IPS DF 4.7 (cell line): ENCODE data around the gene FLNA.
"Not testable (repeated sequence)": the region's sequence is repeated elsewhere in the genome, so short reads cannot be mapped to it uniquely, and the experiment has no call there.

Source experiments
- DNase-seq: peaks from one replicate; pipeline ENCODE4 v3.0.0-alpha.2; 2013; ENCODE audit warnings: low spot score; ENCODE audit errors: extremely low read depth

FLNA gene

GRCh38 chrX:154360155-154360713, 14.2 kb downstream of the FLNA start:
- DNase-seq, result no peak

GRCh38 chrX:154359362-154360154, 14.9 kb downstream of the FLNA start:
- DNase-seq, result no peak

GRCh38 chrX:154358829-154359228, 15.6 kb downstream of the FLNA start:
- no peak for DNase-seq

DNA sequence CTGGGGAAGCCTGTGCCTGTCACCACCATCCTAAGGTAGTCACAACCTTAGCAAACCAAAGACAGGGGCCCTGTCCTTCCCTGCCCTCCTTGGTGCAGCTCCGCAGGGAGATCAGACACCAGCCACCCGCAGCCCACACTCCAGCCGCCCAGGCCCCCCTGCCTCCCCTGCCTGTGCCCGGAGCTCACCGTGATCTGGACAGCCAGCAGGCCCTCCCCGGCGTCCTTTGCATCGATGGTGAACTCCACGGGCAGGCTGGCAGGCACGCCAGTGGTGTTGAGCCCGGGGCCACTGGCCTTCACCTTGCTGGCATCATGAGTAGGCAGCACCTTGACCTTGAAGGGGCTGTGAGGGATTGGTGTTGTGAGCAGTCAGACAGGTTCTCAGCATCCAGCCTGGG, 16.4 kb downstream of the FLNA start:
- DNase-seq, result no peak

DNA sequence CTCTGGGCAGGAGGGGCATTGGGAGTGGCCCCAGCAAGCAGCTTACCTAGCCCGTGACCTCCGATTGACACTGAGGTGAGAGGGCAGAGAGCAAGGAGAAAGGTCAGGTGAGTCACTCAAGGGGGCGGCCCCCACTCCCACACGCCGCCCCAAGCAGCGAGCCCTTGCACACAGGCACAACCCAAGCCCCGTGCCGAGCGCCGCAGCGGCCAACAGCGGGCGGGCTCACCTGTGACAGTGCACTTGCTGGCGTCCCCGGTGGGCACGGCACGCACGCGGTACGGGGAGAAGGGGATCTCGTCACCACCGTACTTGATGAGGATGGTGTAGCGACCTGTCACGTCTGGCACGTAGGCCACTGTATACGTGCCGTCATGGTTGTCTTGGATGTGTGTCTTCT, 17.2 kb downstream of the FLNA start:
- DNase-seq, result no peak

DNA sequence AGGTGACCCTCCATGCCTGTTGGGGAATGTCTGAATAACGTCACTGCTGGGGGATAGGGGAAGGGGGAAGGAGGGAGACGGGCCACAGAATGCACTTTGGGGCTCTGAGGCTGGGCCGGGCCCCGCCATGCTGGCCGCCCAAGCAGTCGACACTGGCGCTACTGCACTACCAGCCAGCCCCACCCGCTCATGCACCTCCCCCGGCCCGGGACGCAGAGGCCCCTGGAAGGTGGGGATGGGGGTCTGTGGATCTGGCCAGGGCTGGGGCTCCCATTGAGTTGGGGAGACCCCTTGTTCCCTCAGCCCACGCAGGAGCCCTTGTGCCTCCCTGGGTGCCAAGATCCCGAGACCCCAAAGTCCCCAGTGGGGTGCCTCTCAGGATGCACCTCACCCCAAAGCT, 17.8 kb downstream of the FLNA start:
- DNase-seq, result no peak

DNA sequence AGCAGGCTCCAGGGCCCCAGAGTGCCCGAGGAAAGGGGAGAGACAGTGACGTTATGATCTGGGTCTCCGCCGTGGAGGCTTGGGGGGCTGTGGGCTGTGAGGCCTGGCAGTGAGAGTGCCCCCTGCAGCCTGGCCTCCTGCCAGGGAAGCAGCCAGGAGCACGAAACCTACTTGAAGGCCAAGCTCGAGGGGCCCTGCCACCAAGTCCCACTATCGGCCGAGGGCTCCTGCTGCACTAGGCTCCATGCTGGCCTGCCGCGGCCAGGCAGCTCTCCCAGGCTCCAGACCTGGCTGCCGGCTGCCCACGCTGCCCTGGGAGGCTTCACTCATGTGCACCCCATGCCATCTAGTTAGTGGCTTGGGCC, 18.7 kb downstream of the FLNA start:
- no peak for DNase-seq

GRCh38 chrX:154355094-154355775, 19.2 kb downstream of the FLNA start:
- no peak for DNase-seq

- DNase-seq, result no peak
Observed at GRCh38 chrX:154354516-154354915, 19.9 kb downstream of the FLNA start.

GRCh38 chrX:154354013-154354412, 20.4 kb downstream of the FLNA start:
- no peak for DNase-seq

- no peak for DNase-seq
Observed at GRCh38 chrX:154353172-154353843, 21.1 kb downstream of the FLNA start.

DNA sequence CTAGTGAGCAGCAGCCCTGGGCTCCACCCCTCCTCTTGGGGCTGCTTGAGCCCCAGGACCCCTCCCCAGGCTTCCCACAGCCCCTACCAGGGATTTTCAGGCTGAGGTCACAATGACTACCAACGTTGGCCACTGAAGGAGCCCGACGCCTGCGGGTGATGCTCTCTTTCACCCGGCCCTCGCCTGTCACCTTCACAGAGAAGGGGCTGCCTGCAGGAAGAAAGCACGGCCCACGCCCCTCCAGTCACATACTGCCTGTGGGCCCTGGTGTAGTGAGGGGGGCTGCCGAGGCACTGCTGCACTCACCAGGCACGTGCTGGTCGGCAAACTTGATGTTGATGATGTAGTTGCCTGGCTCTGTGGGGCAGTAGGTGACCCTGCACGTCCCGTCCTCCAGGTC, 22.0 kb downstream of the FLNA start:
- DNase-seq, result no peak

DNA sequence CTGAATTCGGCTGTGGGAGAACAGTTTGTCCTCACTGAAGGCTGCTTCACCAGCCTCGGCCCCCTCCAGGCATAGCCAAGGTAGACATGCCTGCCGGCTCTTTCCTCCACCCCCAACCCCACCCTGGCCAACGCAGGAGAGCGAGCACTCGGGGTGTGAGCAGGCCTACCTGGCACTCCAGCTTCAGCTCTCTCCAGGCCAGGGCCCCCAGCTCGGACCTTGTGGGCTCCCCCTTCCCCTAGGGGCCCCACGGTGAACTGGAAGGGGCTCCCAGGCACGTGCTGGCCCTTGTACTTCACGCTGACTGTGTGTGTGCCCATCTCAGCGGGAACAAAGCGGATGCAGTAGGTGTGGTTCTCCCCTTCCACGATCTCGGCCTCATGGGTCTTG, 22.4 kb downstream of the FLNA start:
- DNase-seq, result no peak

DNA sequence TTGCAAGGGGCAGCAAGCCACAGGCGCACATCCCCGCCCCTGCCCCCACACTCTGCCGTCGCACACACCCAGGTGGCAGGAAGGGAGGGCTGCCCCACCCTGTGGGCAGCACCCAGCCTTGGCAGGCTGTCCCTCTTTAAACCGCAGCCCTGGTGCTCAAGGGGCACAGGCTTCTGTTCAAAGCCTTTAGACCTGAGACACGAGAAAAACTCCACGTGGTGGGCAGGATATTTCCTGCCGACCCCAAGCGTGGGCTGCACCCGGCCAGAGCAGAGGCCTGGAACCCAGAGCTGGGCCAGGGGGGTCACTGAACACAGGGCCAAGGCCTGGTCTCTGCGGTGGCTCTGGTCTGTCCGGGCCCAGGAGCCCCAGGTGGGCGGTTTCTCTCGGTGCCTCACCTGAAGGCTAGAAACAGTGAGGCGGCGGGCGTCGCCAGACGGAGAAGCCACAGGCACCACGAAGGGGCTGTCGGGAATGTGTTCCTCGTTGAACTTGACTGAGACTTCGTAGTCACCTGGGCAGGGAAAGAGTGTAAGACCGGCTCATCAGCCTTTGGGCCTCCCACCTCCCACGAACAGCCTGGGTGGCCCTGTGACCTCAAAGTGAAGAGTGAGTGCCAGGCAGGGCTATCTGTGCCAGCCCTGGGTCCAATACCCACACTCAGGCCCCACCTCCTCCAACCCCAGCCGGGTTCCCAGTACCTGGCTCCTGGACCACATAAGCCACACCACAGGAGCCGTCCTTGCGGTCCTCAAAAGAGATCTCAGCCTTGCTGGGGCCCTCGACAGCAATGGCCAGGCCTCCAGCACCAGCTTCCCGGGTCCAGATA, 23.0 kb downstream of the FLNA start:
- no peak for DNase-seq

- DNase-seq, result no peak
Observed at GRCh38 chrX:154350429-154351182, 23.8 kb downstream of the FLNA start.

DNA sequence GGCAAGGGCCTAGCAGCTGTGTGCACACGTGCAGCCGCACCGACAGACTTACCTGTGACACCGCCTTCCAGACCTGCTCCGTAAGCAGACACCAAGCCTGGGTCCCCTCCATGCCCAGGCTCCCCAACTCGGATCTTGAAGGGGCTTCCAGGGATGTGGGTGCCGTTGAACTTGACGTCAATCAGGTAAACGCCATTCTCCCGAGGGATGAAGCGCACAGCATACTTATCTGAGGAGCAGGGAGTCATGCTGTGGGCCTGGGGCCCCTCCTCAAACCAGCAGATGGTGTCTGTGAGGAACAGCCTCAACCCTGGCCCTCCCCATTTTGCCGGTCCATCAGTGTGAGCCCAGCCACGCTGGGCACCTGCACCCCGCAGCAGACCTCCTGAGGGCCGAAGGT, 24.5 kb downstream of the FLNA start:
- no peak for DNase-seq

DNA sequence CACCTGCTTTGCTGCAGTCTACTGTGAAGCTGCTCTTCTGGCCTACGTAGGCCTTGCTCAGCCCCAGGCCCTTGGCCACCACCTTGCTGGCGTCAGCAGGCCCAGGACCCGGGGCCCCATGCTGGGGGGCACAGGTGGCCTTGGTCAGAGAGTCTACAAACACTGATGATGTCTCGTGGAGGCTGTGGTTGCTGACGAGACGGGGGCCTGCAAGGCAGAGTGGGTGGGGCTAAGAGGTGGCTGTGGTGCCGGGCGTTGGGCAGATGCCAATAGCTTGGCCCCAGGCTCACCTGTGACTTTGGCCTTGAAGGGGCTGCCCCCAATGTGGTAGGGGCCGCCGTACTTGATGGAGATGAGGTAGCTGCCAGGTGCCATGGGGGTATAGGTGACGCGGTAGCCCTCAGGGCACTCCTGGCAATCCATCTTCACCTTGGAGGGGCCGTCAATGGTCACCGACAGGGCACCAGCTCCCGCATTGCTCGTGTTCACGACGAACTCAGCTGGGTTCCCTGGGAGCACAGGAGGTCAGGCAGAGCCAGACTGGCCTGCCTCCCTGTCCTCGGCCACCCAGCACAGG, 25.0 kb downstream of the FLNA start:
- DNase-seq, result no peak

- no peak for DNase-seq
Observed at GRCh38 chrX:154348646-154349358, 25.6 kb downstream of the FLNA start.

DNA sequence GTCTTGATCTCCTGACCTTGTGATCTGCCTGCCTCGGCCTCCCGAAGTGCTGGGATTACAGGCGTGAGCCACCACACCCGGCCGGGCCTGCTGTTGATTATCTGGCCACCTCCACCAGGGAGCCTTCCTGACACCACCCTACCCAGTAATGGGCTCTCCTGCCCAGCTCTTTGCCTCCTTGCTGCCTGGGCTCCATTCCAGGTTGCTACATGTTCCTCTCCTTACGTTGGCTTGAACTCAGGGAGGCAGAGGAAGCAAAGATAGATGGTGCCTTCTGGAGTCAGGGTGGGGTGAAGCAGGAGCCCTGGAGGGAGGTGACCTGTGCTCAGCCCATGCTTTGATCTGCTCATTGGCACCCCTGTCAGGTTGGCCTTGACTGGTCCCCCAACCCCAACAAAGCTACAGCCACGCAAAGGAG, 26.3 kb downstream of the FLNA start:
- DNase-seq, result no peak

- DNase-seq, result not testable (repeated sequence)
Observed at GRCh38 chrX:154343620-154344019, 30.8 kb downstream of the FLNA start.
